Neural cell (in vitro differentiated cells): ENCODE results near the gene CFAP43.

Source experiments
- EZH2 ChIP-seq: fragments of 200-600, 300-800 bp; shearing (Covaris generic), sonication (generic); IDR thresholded peaks from 2 replicates; pipeline ENCODE4 v1.6.1; 2014; ENCODE audit warnings: antibody characterized with exemption, low read length, borderline replicate concordance, mild to moderate bottlenecking; ENCODE audit not compliant: insufficient read depth, poor library complexity, severe bottlenecking
- MXI1 ChIP-seq: fragments of 450-650 bp; conservative IDR thresholded peaks from 2 replicates; pipeline ENCODE4 v1.6.1; 2014; ENCODE audit warnings: antibody characterized with exemption, mild to moderate bottlenecking; ENCODE audit not compliant: poor library complexity, severe bottlenecking
- POLR2AphosphoS5 ChIP-seq: IDR thresholded peaks from 2 replicates; pipeline ENCODE4 v1.6.1; 2012
- TF ChIP-seq, protein P1 (sequence below): fragments of 450-650 bp; IDR thresholded peaks from 2 replicates; pipeline ENCODE4 v1.5.1; 2014; ENCODE audit warnings: antibody characterized with exemption, mild to moderate bottlenecking, moderate library complexity; ENCODE audit not compliant: poor library complexity, severe bottlenecking
- TF ChIP-seq, protein P2 (sequence below): IDR thresholded peaks from 2 replicates; pipeline ENCODE4 v1.6.1; 2012; ENCODE audit warnings: borderline replicate concordance

DNA sequence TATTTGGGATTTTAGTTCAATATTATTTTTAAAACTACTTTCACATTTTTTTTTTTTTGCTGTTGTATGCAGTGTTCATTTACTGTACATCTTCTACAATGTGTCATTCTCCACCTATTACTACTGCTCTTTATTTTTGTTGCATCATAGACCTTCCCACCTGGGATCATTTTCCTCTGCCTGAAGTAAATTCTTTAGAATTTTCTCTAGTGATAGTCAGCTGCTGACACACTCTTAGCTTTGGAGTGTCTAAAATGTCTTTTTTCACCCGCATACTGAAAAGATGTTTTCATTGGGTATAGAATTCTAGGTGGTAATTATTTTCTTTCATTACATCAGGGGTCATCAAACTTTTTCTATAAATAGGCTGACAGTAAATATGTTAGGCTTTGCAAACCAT, 30.5 kb downstream of the CFAP43 start:
- TF ChIP-seq, protein P1, sequence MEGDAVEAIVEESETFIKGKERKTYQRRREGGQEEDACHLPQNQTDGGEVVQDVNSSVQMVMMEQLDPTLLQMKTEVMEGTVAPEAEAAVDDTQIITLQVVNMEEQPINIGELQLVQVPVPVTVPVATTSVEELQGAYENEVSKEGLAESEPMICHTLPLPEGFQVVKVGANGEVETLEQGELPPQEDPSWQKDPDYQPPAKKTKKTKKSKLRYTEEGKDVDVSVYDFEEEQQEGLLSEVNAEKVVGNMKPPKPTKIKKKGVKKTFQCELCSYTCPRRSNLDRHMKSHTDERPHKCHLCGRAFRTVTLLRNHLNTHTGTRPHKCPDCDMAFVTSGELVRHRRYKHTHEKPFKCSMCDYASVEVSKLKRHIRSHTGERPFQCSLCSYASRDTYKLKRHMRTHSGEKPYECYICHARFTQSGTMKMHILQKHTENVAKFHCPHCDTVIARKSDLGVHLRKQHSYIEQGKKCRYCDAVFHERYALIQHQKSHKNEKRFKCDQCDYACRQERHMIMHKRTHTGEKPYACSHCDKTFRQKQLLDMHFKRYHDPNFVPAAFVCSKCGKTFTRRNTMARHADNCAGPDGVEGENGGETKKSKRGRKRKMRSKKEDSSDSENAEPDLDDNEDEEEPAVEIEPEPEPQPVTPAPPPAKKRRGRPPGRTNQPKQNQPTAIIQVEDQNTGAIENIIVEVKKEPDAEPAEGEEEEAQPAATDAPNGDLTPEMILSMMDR = no peak
- TF ChIP-seq EZH2 = no peak
- no peak for TF ChIP-seq MXI1
- TF ChIP-seq, protein P2, sequence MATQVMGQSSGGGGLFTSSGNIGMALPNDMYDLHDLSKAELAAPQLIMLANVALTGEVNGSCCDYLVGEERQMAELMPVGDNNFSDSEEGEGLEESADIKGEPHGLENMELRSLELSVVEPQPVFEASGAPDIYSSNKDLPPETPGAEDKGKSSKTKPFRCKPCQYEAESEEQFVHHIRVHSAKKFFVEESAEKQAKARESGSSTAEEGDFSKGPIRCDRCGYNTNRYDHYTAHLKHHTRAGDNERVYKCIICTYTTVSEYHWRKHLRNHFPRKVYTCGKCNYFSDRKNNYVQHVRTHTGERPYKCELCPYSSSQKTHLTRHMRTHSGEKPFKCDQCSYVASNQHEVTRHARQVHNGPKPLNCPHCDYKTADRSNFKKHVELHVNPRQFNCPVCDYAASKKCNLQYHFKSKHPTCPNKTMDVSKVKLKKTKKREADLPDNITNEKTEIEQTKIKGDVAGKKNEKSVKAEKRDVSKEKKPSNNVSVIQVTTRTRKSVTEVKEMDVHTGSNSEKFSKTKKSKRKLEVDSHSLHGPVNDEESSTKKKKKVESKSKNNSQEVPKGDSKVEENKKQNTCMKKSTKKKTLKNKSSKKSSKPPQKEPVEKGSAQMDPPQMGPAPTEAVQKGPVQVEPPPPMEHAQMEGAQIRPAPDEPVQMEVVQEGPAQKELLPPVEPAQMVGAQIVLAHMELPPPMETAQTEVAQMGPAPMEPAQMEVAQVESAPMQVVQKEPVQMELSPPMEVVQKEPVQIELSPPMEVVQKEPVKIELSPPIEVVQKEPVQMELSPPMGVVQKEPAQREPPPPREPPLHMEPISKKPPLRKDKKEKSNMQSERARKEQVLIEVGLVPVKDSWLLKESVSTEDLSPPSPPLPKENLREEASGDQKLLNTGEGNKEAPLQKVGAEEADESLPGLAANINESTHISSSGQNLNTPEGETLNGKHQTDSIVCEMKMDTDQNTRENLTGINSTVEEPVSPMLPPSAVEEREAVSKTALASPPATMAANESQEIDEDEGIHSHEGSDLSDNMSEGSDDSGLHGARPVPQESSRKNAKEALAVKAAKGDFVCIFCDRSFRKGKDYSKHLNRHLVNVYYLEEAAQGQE = no peak
- no peak for TF ChIP-seq POLR2AphosphoS5
